H1 (cell line): ENCODE results near the gene PRDX5.

Experiments used
- CREB1 ChIP-seq: IDR thresholded peaks from 2 replicates; pipeline ENCODE4 v1.6.1; 2012; ENCODE audit warnings: inconsistent platforms
- CTCF ChIP-seq, 3 experiments: IDR thresholded peaks; 1 replicate in 2 of 3; 2 replicates in 1 of 3; pipeline versions ENCODE4 v1.5.1 to v1.6.1; 2011; ENCODE audit warnings: low read length in 3 of 3, mild to moderate bottlenecking in 3 of 3, inconsistent platforms in 2 of 3, low read depth in 1 of 3, moderate library complexity in 1 of 3; ENCODE audit not compliant: insufficient read depth in 1 of 3; ENCODE audit errors: control extremely low read depth in 1 of 3
- EZH2 ChIP-seq: fragments of 200-600 bp; sonication (generic); IDR thresholded peaks from 2 replicates; pipeline ENCODE4 v1.7.1; 2012; ENCODE audit warnings: low read depth, mild to moderate bottlenecking, moderate library complexity, low read length, inconsistent platforms; ENCODE audit not compliant: severe bottlenecking
- POLR2AphosphoS5 ChIP-seq: IDR thresholded peaks from 2 replicates; pipeline ENCODE4 v1.6.1; 2011; ENCODE audit warnings: low read depth, low read length
- RNF2 ChIP-seq: fragments of 200-900, 300-1000 bp; sonication (generic); IDR thresholded peaks from 2 replicates; pipeline ENCODE4 v1.7.1; 2016; ENCODE audit warnings: borderline replicate concordance, low read depth, mild to moderate bottlenecking, antibody characterized with exemption, low read length; ENCODE audit not compliant: poor library complexity, severe bottlenecking; ENCODE audit errors: missing control alignments
- SP2 ChIP-seq: IDR thresholded peaks from 2 replicates; pipeline ENCODE4 v1.6.1; 2012; ENCODE audit warnings: mild to moderate bottlenecking, low read length, inconsistent platforms

- no peak for TF ChIP-seq CTCF (IDR thresholded peaks at IDR 0.05; ENCODE audit: control extremely low read depth in 1 of 3, insufficient read depth in 1 of 3, low read depth in 1 of 3, low read length in 3 of 3)
- TF ChIP-seq RNF2 = no peak
- no peak for TF ChIP-seq POLR2AphosphoS5
- TF ChIP-seq EZH2 = peak; percentile 91
- TF ChIP-seq CREB1 = no peak
- TF ChIP-seq SP2 = no peak
Measured at GRCh38 chr11:64299847-64300648, 17.9 kb upstream of the PRDX5 start, which contains the start of gene CATSPERZ.
